ENCODE measurements around the gene INPP4B.

INPP4B gene

DNA sequence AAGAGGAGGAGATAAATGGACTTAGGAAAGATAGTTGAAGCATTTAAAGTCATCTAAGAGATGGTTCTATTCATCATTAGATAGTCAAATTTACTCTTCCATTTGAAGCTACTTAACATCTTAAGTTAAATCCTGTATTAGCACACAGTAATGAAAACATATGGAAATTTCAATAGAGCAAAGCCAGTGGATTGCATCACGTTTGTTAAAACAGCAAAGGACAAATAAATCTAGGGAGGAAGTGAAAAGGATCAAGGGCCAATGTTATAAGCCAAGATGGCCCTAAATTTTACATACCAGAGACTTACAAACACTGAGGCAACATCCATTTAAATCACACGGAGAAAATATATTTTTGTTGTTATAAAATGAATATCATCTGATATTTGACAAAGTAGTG lies 602.8 kb downstream of the INPP4B start:
- Histone ChIP-seq H3K27me3 (ENCODE audit: control insufficient read depth, insufficient read depth, low read length) (no peaks in the 10 kb centered on the region), H3K4me1 (ENCODE audit: control insufficient read depth, insufficient read depth, low read length) (no peaks in the 10 kb centered on the region), H3K27ac (ENCODE audit: low read depth, low read length) (no peak overlapping the region), H3K36me3 (ENCODE audit: control insufficient read depth, insufficient read depth, low read length) (no peaks in the 10 kb centered on the region), H3K9ac (ENCODE audit: low read length) (no peak overlapping the region), H3K4me3 (ENCODE audit: low read length) (no peak overlapping the region)

GRCh38 chr4:142242156-142242555 lies 603.9 kb downstream of the INPP4B start:
- Histone ChIP-seq H3K27me3 (ENCODE audit: control insufficient read depth, insufficient read depth, low read length) (no peaks in the 10 kb centered on the region), H3K27ac (ENCODE audit: low read depth, low read length) (no peak overlapping the region), H3K4me3 (ENCODE audit: low read length) (no peak overlapping the region), H3K9ac (ENCODE audit: low read length) (no peak overlapping the region), H3K36me3 (ENCODE audit: control insufficient read depth, insufficient read depth, low read length) (no peaks in the 10 kb centered on the region), H3K4me1 (ENCODE audit: control insufficient read depth, insufficient read depth, low read length) (no peaks in the 10 kb centered on the region)

- no peak overlapping the region for H3K9ac ChIP-seq (ENCODE audit: low read length)
- H3K36me3 ChIP-seq (ENCODE audit: control insufficient read depth, insufficient read depth, low read length) = no peaks in the 10 kb centered on the region
- no peaks in the 10 kb centered on the region for H3K27me3 ChIP-seq (ENCODE audit: control insufficient read depth, insufficient read depth, low read length)
- H3K4me3 ChIP-seq (ENCODE audit: low read length) = no peak overlapping the region
- no peak overlapping the region for H3K27ac ChIP-seq (ENCODE audit: low read depth, low read length)
- no peaks in the 10 kb centered on the region for H3K4me1 ChIP-seq (ENCODE audit: control insufficient read depth, insufficient read depth, low read length)
Observed at GRCh38 chr4:142238589-142238988, 607.5 kb downstream of the INPP4B start.

DNA sequence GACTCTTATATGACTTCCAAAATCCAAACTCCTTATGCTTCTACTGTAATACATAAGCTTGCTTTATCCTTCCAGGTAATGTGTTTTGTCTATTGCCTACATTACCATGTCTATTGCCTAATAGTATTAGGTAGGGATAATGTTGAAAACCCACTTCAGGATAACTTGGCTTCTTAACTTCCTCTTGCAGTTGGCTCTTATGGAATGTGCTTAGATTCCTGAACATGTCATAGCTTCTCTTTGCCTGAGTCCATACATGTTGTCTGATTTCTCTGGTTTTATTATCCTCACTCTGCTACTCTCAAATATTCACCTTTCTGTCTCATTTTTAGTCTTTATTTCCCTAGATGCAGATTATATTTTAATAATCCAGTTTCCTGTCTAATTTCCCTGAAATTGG lies 609.8 kb downstream of the INPP4B start:
- Histone ChIP-seq H3K4me1 (ENCODE audit: control insufficient read depth, insufficient read depth, low read length) (no peaks in the 10 kb centered on the region), H3K27ac (ENCODE audit: low read depth, low read length) (no peak overlapping the region), H3K4me3 (ENCODE audit: low read length) (no peak overlapping the region), H3K36me3 (ENCODE audit: control insufficient read depth, insufficient read depth, low read length) (no peaks in the 10 kb centered on the region), H3K9ac (ENCODE audit: low read length) (no peak overlapping the region), H3K27me3 (ENCODE audit: control insufficient read depth, insufficient read depth, low read length) (no peaks in the 10 kb centered on the region)

DNA sequence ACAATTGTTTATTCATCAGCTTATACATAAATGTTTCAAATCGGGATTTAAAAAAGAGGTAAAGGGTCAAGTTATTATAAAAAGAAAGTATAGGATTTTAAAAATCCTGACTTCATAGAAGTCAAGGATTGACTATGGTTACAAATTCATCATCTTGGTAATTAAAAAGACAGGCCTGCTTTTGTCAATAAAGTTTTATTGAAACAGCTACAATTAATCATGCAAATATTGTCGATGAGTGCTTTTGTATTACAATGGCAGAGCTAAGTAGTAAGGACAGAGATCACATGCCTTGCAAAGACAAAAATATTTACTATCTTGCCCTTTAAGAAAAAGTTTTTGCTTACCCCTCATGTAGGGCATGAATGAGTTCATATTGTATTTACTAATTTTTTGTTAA lies 614.3 kb downstream of the INPP4B start:
- H3K4me1 ChIP-seq (ENCODE audit: control insufficient read depth, insufficient read depth, low read length) = no peaks in the 10 kb centered on the region
- H3K27ac ChIP-seq (ENCODE audit: low read depth, low read length) = no peak overlapping the region
- no peaks in the 10 kb centered on the region for H3K27me3 ChIP-seq (ENCODE audit: control insufficient read depth, insufficient read depth, low read length)
- H3K4me3 ChIP-seq (ENCODE audit: low read length) = no peak overlapping the region
- no peaks in the 10 kb centered on the region for H3K36me3 ChIP-seq (ENCODE audit: control insufficient read depth, insufficient read depth, low read length)
- no peak overlapping the region for H3K9ac ChIP-seq (ENCODE audit: low read length)

DNA sequence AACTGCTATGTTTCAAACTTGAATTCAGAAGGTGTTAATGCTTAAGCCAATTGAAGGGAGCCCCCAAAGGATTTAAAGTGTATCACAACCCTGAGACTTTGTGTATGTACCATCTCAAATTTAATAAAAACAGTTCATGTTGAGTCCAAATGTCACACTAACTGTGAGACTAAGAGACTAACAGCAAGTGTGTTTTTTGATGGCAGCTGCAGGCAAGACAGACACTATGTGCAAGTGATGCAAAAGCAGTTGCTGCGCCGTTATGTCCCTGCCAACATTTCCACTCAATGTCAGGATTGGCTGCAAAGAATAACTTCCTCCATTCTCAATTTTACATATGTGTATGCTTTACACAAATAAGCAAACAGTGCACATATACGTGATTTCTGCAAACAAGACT lies 615.1 kb downstream of the INPP4B start:
- no peak overlapping the region for H3K9ac ChIP-seq (ENCODE audit: low read length)
- no peaks in the 10 kb centered on the region for H3K36me3 ChIP-seq (ENCODE audit: control insufficient read depth, insufficient read depth, low read length)
- H3K4me3 ChIP-seq (ENCODE audit: low read length) = no peak overlapping the region
- H3K27me3 ChIP-seq (ENCODE audit: control insufficient read depth, insufficient read depth, low read length) = no peaks in the 10 kb centered on the region
- no peak overlapping the region for H3K27ac ChIP-seq (ENCODE audit: low read depth, low read length)
- no peaks in the 10 kb centered on the region for H3K4me1 ChIP-seq (ENCODE audit: control insufficient read depth, insufficient read depth, low read length)

DNA sequence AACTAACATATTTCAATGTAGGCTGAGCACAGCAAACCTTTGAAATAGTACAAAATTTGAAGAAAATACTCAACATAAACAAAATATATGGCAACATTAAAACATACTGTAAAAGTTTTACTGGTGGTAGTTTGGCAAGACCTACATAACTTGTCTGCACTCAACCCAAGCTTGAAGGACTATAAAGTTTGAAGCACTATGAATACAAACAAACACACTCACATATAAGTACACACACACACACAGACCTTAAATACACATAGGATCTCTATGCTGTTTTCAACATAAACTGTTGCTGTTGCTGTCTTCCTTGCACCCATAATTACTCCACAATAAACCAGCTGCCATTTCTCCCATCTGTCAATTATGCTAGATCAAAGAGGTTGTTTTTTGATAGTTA lies 620.1 kb downstream of the INPP4B start:
- no peak overlapping the region for H3K27ac ChIP-seq (ENCODE audit: low read depth, low read length)
- H3K4me3 ChIP-seq (ENCODE audit: low read length) = no peak overlapping the region

GRCh38 chr4:142222127-142222526 lies 624.0 kb downstream of the INPP4B start:
- no peak overlapping the region for H3K4me3 ChIP-seq (ENCODE audit: low read length)
- no peak overlapping the region for H3K27ac ChIP-seq (ENCODE audit: low read depth, low read length)
- H3K9ac ChIP-seq (ENCODE audit: low read length) = no peak overlapping the region
- no peaks in the 10 kb centered on the region for H3K27me3 ChIP-seq (ENCODE audit: control insufficient read depth, insufficient read depth, low read length)
- H3K4me1 ChIP-seq (ENCODE audit: control insufficient read depth, insufficient read depth, low read length) = no peaks in the 10 kb centered on the region
- H3K36me3 ChIP-seq (ENCODE audit: control insufficient read depth, insufficient read depth, low read length) = no peaks in the 10 kb centered on the region

More for the DNA sequence above, 620.1 kb downstream of the INPP4B start:
- no peaks in the 10 kb centered on the region for H3K27me3 ChIP-seq (ENCODE audit: control insufficient read depth, insufficient read depth, low read length)
- no peaks in the 10 kb centered on the region for H3K4me1 ChIP-seq (ENCODE audit: control insufficient read depth, insufficient read depth, low read length)
- no peak overlapping the region for H3K9ac ChIP-seq (ENCODE audit: low read length)
- H3K36me3 ChIP-seq (ENCODE audit: control insufficient read depth, insufficient read depth, low read length) = no peaks in the 10 kb centered on the region

DNA sequence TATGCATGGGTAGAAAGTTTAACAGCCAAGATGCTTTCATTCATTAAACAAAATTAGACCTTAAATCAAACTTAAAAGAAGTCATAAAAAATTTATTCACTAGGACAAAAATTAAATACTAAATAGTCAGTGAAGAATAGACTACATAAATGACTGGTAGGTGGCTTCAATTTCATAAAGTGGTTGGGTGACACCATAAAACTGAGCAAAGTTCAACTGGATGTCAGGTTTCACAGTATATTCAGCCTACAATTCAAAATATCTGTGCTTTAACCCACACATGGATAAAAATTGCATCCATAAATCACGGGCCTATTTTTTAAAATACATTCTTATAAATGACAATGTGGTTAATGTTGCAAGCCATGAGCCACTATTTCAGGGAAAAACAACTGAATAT lies 627.4 kb downstream of the INPP4B start:
- H3K9ac ChIP-seq (ENCODE audit: low read length) = no peak overlapping the region
- H3K4me3 ChIP-seq (ENCODE audit: low read length) = no peak overlapping the region
- H3K27ac ChIP-seq (ENCODE audit: low read depth, low read length) = no peak overlapping the region
- no peaks in the 10 kb centered on the region for H3K4me1 ChIP-seq (ENCODE audit: control insufficient read depth, insufficient read depth, low read length)
- no peaks in the 10 kb centered on the region for H3K27me3 ChIP-seq (ENCODE audit: control insufficient read depth, insufficient read depth, low read length)
- H3K36me3 ChIP-seq (ENCODE audit: control insufficient read depth, insufficient read depth, low read length) = no peaks in the 10 kb centered on the region

- Histone ChIP-seq H3K27me3 (ENCODE audit: control insufficient read depth, insufficient read depth, low read length) (no peaks in the 10 kb centered on the region), H3K4me3 (ENCODE audit: low read length) (no peak overlapping the region), H3K9ac (ENCODE audit: low read length) (no peak overlapping the region), H3K27ac (ENCODE audit: low read depth, low read length) (no peak overlapping the region), H3K36me3 (ENCODE audit: control insufficient read depth, insufficient read depth, low read length) (no peaks in the 10 kb centered on the region), H3K4me1 (ENCODE audit: control insufficient read depth, insufficient read depth, low read length) (no peaks in the 10 kb centered on the region)
Observed at GRCh38 chr4:142211444-142211843, 634.7 kb downstream of the INPP4B start.

GRCh38 chr4:142203505-142203904 lies 642.6 kb downstream of the INPP4B start:
- Histone ChIP-seq H3K4me1 (ENCODE audit: control insufficient read depth, insufficient read depth, low read length) (no peaks in the 10 kb centered on the region), H3K4me3 (ENCODE audit: low read length) (no peak overlapping the region), H3K9ac (ENCODE audit: low read length) (no peak overlapping the region), H3K27ac (ENCODE audit: low read depth, low read length) (no peak overlapping the region), H3K36me3 (ENCODE audit: control insufficient read depth, insufficient read depth, low read length) (no peaks in the 10 kb centered on the region), H3K27me3 (ENCODE audit: control insufficient read depth, insufficient read depth, low read length) (no peaks in the 10 kb centered on the region)

DNA sequence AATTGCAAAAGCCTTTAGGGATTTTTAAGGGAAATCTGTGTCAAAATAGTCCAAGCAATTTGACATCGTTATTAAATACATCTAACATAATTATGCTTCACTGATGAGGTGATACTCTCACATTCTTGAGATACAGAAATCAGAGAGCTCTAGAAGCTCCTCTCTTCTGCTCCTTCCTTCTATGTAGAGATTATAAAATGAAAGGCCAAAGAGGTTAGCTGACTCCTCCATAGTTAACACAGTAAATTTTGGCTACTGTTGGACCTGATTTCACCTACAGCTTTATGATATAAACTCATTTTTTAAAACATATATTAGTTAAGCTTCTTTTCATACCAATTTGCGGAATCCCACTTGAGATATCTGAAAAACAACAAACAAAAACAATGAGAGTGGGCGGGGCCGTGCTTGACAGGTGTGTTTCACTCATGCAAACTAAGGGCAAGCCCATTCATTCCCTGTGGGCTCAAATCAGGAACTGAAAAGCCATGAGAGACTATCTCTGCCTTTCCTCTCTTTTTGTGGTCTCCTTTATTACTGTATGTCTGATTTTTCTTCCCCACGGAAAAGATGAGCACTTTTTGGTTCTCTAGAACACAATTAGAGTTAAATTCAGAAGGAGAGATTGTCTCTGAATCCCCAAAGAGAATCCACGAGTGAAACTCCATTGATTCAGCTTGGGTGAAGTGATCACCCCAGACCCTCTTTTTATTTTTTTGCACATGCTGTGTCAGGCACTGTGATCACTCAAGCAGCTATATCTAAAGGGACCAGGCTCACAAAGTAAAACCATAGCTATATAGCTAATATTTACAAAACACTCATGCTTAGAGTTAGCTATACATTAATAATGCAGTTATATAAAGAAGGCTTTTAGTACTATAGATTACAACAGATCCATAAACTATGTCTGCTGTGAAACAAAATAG lies 643.4 kb downstream of the INPP4B start:
- Histone ChIP-seq H3K4me1 (ENCODE audit: control insufficient read depth, insufficient read depth, low read length) (no peaks in the 10 kb centered on the region), H3K36me3 (ENCODE audit: control insufficient read depth, insufficient read depth, low read length) (no peaks in the 10 kb centered on the region), H3K27me3 (ENCODE audit: control insufficient read depth, insufficient read depth, low read length) (no peaks in the 10 kb centered on the region), H3K27ac (ENCODE audit: low read depth, low read length) (no peak overlapping the region), H3K4me3 (ENCODE audit: low read length) (no peak overlapping the region), H3K9ac (ENCODE audit: low read length) (no peak overlapping the region)

DNA sequence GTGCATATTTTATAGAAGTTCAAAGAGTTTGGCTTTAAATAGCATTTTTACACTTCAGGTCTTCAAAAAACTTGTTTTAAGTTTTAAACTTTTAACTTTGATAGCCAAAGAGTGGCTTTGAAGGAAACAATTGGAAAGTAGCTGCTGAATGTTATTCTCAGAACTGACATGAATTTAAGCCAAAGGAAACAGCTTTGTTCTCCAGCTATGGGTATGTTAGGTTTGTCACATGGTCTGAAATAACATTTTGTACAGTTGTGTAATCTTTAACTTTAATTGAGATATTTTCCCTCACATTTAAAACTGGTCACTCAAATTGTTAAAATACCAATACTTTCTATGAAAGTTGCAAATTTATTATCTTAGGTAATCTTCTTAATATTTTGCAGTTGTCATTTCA lies 645.1 kb downstream of the INPP4B start:
- Histone ChIP-seq H3K27me3 (ENCODE audit: control insufficient read depth, insufficient read depth, low read length) (no peaks in the 10 kb centered on the region), H3K4me1 (ENCODE audit: control insufficient read depth, insufficient read depth, low read length) (no peaks in the 10 kb centered on the region), H3K36me3 (ENCODE audit: control insufficient read depth, insufficient read depth, low read length) (no peaks in the 10 kb centered on the region), H3K27ac (ENCODE audit: low read depth, low read length) (no peak overlapping the region), H3K9ac (ENCODE audit: low read length) (no peak overlapping the region), H3K4me3 (ENCODE audit: low read length) (no peak overlapping the region)
